Measurements from ENCODE around the gene PNPLA5. TPM values are rescaled to one million over a fixed set of nuclear protein-coding genes. Genes with fewer than 3 reads are reported as not detected.

Gene PNPLA5
- total RNA-seq, 1 experiment from 2014 or later, result not detected

DNA sequence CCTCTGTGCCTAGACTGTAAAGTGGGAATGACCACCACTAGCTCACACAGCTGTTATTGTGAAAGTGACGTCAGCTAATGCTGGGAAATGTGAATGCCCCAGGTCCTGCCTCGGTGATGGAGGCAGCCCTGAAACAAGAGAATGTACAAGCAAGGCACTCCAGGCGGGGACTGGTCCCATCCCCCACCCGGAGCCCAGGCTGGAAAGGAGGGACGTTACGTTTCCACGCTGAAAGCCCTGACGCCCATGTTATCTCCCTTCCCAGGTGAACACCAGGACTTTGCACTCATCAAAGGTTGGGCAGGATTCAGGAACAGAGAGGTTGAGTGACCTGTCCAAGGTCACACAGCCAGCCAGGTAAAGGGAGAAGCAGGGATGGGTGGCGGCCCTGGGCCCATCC, 30.3 kb downstream of the PNPLA5 start:
- POLR2A ChIA-PET, result no interaction called here
- peak overlapping the region; percentile 52 to 76 for H3K4me3 ChIP-seq (ENCODE audit: low read depth in 2 of 2, low read length in 2 of 2)
- TF ChIP-seq SIN3A (IDR thresholded peaks at IDR 0.05; ENCODE audit: borderline replicate concordance, insufficient read depth, low read depth, low read length) (no peak), POLR2AphosphoS5 (IDR thresholded peaks at IDR 0.05; ENCODE audit: low read depth, low read length) (no peak), REST (IDR thresholded peaks at IDR 0.05; ENCODE audit: insufficient read depth in 1 of 2, low read depth in 2 of 2, low read length in 1 of 2) (no peak), CTCF (IDR thresholded peaks at IDR 0.05) (no peak), TCF7L2 (IDR thresholded peaks at IDR 0.05; ENCODE audit: low read depth, low read length) (no peak)

GRCh38 chr22:43860831-43861230, 31.0 kb downstream of the PNPLA5 start:
- in situ Hi-C loops (cut with HindIII; ENCODE audit: low pct_unique_long_range_greater_than_20kb, low sequenced_read_pairs), result no loop called here
- no TSS peak for BruUV-seq (replicated peaks)
- POLR2A ChIA-PET, result no interaction called here

More for the DNA sequence above, 30.3 kb downstream of the PNPLA5 start:
- Histone ChIP-seq H3K27ac (ENCODE audit: low read length) (peak overlapping the region; percentile 74), H3K36me3 (ENCODE audit: control insufficient read depth, insufficient read depth, low read length) (no peaks in the 10 kb centered on the region), H3K27me3 (ENCODE audit: control insufficient read depth, insufficient read depth, low read length) (no peaks in the 10 kb centered on the region), H3K9me3 (ENCODE audit: control insufficient read depth, insufficient read depth, low read depth, low read length) (no peaks in the 10 kb centered on the region), H3K4me1 (ENCODE audit: control insufficient read depth, insufficient read depth, low read length) (no peaks in the 10 kb centered on the region)
- ATAC-seq (peak; percentile 59), DNase-seq (ENCODE audit: low read depth, low spot score) (no peak)
- intact Hi-C loops (cut with micrococcal nuclease; ENCODE audit: unreplicated experiment) (no loop called here), in situ Hi-C loops (cut with HindIII; ENCODE audit: low pct_unique_long_range_greater_than_20kb, low sequenced_read_pairs) (no loop called here)
- BruUV-seq (replicated peaks), result no TSS peak
- CTCF ChIA-PET, result interaction anchor here (0.6 kb wide), 1 partner anchor 34 kb away, joined by 3 read pairs; no protein-coding TSS in a partner anchor

DNA sequence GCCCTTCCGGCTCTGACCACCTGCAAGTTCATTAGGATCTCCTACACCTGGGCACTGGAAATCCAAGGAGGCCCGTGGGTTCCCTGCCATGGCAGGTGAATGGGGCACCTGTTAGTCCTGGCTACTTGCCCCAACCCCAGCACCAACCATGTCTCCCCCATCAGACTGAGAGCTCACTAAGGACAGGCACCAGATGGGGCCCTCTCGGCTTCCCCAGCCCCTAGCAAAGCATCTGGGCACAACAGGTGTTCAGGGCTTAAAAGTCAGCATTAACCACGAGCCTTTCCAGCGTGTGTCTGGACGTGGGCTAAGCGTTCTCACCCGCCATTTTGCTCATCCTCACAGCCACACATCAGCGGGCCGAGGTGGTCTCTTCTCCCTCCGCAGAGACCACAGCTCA, 31.7 kb downstream of the PNPLA5 start:
- Histone ChIP-seq H3K4me3 (ENCODE audit: low read depth in 2 of 2, low read length in 2 of 2) (no peak overlapping the region), H3K27ac (ENCODE audit: low read length) (no peak overlapping the region), H3K9me3 (ENCODE audit: control insufficient read depth, insufficient read depth, low read depth, low read length) (no peaks in the 10 kb centered on the region), H3K27me3 (ENCODE audit: control insufficient read depth, insufficient read depth, low read length) (no peaks in the 10 kb centered on the region), H3K4me1 (ENCODE audit: control insufficient read depth, insufficient read depth, low read length) (no peaks in the 10 kb centered on the region), H3K36me3 (ENCODE audit: control insufficient read depth, insufficient read depth, low read length) (no peaks in the 10 kb centered on the region)
- DNase-seq (ENCODE audit: low read depth, low spot score) (no peak), ATAC-seq (no peak)
- ChIA-PET POLR2A (no interaction called here), CTCF (no interaction called here)
- no TSS peak for BruUV-seq (replicated peaks)
- in situ Hi-C loops (cut with HindIII; ENCODE audit: low pct_unique_long_range_greater_than_20kb, low sequenced_read_pairs), result no loop called here
- TF ChIP-seq CTCF (IDR thresholded peaks at IDR 0.05) (no peak), REST (IDR thresholded peaks at IDR 0.05; ENCODE audit: insufficient read depth in 1 of 2, low read depth in 2 of 2, low read length in 1 of 2) (no peak), SIN3A (IDR thresholded peaks at IDR 0.05; ENCODE audit: borderline replicate concordance, insufficient read depth, low read depth, low read length) (no peak), POLR2AphosphoS5 (IDR thresholded peaks at IDR 0.05; ENCODE audit: low read depth, low read length) (no peak), TCF7L2 (IDR thresholded peaks at IDR 0.05; ENCODE audit: low read depth, low read length) (no peak)
- intact Hi-C loops (cut with micrococcal nuclease; ENCODE audit: unreplicated experiment), result no loop called here

More at GRCh38 chr22:43860831-43861230, 31.0 kb downstream of the PNPLA5 start:
- Histone ChIP-seq H3K27ac (ENCODE audit: low read length) (peak overlapping the region; percentile 74; the same call in 1 of the 2 replicates), H3K4me3 (ENCODE audit: low read depth in 2 of 2, low read length in 2 of 2) (peak overlapping the region; percentile 52 to 76; a peak in 3 of 4 replicates), H3K9me3 (ENCODE audit: control insufficient read depth, insufficient read depth, low read depth, low read length) (no peaks in the 10 kb centered on the region), H3K36me3 (ENCODE audit: control insufficient read depth, insufficient read depth, low read length) (no peaks in the 10 kb centered on the region), H3K4me1 (ENCODE audit: control insufficient read depth, insufficient read depth, low read length) (no peaks in the 10 kb centered on the region), H3K27me3 (ENCODE audit: control insufficient read depth, insufficient read depth, low read length) (no peaks in the 10 kb centered on the region)
- intact Hi-C loops (cut with micrococcal nuclease; ENCODE audit: unreplicated experiment), result no loop called here
- CTCF ChIA-PET, result no interaction called here
- ATAC-seq (no peak), DNase-seq (ENCODE audit: low read depth, low spot score) (no peak)
- TF ChIP-seq SIN3A (IDR thresholded peaks at IDR 0.05; ENCODE audit: borderline replicate concordance, insufficient read depth, low read depth, low read length) (no peak), POLR2AphosphoS5 (IDR thresholded peaks at IDR 0.05; ENCODE audit: low read depth, low read length) (no peak)

Measured in Panc1 (cell line).